NCI-H187 (cell line): ENCODE data around the gene EFCAB6.

Experiments used
- DNase-seq, 2 experiments: peaks; one replicate each; lab custom pipeline; 2025; lab: John Stamatoyannopoulos, UW

EFCAB6 gene

DNA sequence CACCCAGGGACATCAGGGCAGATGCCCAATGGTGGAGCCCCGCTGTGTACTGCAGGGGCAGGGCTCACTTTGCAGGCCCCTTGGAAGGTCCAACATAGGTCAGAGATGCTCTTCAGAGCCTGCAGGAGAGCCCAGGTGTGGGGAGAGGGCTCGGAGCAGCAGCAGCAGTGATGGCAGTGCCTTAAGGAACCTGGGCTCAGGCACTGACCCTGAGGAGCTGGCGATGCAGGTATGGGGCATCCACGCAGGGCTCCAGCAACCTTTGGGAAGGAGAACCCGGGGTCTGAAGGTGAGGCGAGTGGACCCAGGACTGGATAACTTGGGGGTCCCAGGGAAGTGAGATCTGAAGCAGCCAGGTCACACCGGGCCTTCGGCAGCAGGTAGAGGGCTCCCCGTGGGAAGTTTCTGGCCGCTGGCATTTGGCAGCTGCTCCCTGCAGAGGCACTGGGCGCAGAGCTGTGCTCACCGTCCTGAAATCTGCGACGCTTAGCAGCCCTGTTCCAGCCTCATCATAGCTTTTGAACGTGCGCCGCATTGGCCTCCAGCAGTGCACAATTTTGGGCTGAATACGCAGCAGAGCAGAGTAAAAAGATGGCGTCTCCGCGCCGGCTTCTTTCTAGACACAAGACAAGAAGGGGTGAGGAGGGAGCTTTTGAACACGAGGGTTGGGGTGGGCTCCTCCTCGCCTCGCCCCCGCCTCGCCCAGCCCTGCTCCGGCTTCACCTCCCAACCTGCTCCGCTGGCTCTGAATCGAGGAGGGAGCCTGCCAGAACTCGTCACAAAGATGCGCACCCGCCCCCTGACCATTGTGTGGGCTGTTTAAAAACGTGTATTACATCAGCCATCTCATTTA is 281.5 kb downstream of the EFCAB6 start:
- no peak for DNase-seq

GRCh38 chr22:43529934-43530333 is 282.2 kb downstream of the EFCAB6 start:
- no peak for DNase-seq

DNA sequence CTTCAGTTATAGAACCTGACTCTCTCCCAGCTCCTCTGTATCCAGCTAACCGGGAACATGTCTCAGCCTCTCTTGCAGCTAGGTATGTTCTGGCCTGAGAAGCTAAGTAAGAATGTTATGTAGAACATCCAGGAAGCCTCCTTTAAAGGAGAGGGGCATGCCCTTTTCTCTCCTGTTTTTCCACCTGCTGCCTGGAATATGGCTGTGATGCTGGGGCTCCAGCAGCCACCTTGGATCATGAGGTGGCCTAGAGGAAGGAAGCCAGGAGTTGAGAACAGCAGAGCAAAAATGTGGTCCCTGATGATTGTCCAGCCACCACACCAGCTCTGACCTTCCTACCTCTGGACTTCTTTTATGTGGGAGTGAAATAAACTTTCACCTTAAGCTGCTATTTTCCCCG is 282.6 kb downstream of the EFCAB6 start:
- no peak for DNase-seq

GRCh38 chr22:43528601-43529360 is 283.3 kb downstream of the EFCAB6 start:
- DNase-seq, result no peak

GRCh38 chr22:43526946-43527345 is 285.2 kb downstream of the EFCAB6 start:
- DNase-seq, result no peak

GRCh38 chr22:43526117-43526655 is 285.9 kb downstream of the EFCAB6 start:
- DNase-seq, result no peak

DNA sequence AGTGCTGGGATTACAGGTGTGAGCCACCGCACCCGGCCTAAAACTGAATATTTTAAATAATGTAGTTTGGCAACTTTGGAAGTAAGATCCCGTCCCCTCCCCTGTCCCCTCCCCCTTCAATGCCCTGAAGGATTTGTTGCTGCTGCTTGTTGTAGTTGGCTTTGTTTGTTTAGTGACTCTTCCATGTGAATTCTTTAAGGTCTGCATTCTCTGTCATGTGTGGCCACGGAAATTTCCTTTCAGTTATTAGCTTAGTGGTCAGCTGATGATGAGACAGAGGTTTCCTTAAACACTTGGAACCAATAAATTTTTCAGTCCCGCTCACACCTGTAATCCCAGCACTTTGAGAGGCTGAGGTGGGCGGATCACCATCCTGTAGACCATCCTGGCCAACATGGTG is 290.4 kb downstream of the EFCAB6 start:
- DNase-seq, result no peak

GRCh38 chr22:43520632-43521039 is 291.5 kb downstream of the EFCAB6 start:
- DNase-seq, result no peak

DNA sequence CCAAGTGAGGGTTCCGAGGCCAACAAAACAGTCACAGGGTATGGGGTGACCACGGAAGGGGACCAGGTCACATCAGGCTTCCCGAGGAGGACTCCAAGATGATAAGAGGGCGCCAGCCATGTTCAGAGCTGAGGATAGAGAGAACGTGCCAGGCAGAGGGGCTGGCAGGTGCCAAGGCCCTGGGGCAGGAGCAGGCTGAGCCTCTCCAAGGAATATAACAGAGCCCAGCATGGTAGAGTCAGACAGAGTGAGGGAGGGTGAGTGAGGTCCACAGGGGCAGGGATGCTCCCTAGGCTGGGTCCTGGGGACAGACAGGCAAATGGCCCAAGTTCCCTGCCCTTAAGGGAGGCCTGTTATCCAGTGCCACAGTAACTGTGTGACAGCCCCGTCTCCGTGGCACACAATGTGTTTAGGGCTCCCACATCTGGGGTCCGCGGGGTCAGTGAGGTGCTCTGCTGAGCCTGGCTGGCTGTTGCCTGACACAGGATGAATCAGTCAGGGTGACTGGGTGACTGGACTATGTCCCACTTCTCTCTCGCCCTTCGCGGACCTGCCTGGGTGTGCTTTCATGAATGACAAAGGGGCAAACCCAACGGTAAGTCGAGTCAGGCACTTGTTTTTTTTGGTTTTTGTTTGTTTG is 295.0 kb downstream of the EFCAB6 start:
- DNase-seq, result no peak

DNA sequence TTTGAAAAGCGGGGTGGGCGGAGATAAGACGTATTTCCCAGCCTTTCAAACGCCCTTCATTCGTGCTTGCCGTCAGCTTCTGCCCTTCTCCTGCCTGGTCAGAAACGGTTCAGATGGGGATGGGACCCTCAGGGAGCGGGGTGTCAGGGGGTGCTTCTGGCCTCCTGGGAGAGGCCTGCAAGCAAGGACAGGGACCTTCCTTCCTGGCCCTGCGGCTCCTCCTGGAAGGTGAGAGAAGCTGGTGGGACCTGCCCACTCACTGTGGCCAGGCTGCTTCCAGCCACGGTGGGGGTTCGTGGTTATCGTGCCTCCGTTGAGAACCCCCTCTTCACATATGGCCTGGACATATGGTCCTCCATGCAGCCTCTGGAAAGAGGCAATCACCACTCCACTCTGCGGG is 295.7 kb downstream of the EFCAB6 start:
- no peak for DNase-seq

DNA sequence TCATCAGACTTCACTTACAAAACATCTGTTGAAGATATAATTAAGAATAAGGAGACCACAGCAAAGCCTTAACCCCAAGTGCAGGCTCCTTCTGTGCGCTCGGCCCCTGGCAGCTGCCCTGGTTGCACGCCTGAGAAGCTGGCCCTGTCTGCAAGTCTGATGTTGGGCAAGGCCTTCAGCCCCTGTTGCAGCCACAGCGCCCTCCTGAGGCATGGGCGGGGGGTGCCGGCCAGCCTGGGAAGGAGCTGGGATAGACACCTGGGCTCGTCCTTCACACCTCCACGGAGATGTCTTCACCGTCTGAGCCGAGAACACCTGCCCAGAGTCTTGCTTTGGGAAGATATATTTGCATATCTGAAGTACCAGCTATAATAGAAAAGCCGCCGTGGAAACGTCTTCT is 296.2 kb downstream of the EFCAB6 start:
- no peak for DNase-seq

- no peak for DNase-seq
These were observed 296.7 kb downstream of the EFCAB6 start for GRCh38 chr22:43515411-43515810.

DNA sequence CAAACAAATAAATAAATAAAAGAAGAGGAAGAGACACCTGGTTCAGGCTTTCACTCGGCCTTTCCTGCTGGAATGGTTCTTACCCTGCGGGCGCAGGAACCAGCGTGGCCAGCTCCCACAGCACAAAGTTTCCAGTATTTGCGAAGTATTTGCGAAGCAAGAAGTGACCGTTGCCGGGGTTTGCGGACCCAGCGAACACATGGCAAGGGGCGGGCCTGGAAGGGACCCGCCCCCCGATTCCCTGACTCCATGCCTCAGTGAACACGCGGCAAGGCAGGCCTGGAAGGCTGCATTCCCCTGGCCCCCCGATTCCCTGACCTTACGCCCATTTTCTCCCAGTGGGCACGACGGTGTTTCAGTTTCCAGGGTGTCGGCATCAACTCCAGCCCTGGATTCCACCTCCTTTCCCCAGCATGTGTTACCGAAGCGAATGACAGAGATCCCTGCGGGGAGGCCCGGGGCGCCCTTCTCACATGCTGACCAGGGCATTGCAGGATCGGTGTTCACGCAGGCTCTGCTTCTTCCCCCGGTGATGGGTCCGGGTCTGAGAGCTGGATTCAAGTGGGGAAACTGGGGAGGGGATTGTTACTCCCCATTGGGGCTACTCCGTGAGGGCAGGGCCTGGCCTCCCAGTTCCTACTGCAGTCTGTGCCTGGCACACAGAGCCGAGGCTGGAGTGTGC is 297.5 kb downstream of the EFCAB6 start:
- DNase-seq, result no peak

DNA sequence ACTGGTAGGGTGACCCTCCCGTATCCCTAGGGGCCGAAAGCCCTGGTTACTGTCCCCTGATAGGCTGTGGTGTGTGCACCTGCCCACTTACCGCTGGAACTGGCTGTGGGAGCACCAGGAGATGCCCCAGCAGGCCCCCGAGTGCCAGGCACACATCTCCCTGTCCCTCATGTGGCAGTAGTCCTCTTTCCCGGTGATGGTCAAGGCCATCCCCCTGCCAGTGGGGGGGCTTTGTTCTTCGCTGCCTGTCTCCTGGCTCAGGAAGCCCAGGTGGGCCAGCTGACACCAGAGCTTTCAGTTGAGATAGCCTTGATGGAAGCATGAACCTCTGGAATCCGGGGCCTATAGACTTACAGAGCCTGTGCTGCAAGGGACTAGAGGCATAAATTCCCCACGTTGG is 299.8 kb downstream of the EFCAB6 start:
- no peak for DNase-seq

- no peak for DNase-seq
These were observed 300.7 kb downstream of the EFCAB6 start for GRCh38 chr22:43511276-43511910.

DNA sequence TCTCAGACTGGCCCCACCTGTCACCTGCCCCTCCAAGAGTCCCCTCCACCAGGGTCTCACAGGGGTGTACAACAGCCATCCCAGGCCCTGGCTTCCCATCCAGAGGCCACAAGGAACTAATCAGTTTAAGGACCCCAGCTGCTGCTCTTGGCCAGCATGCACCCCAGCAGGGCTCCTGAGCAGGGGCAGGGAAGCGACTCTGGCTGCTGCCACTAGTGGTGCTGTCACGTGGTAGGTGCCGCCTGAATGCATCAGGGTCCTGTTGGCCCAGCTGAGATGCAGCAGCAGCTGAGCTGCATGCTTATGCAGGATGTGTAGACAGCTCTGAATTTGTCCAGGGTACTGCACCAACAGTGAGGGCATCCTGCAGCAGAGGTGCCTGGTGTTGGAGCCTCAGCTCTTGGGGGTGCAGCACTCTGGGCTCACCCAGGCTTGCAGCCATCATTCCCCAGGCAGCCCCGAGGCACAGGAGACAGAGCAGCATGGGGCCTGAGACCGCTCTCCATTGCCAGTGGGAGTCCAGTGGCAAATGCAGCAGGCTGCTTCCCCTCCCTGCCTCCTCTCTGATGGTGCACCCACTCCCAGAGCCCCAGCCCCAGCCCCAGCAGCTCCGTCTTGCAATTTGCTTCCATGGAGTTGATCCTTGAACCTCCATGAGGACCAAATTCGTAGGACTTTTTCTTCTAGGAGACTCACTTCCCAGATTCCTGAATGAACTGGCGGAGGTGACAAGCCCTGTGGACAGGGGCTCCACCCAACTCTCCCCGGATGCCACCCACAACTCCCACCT is 301.6 kb downstream of the EFCAB6 start:
- DNase-seq, result no peak

- no peak for DNase-seq
These were observed 302.8 kb downstream of the EFCAB6 start for GRCh38 chr22:43509337-43509736.

- DNase-seq, result no peak
These were observed 303.6 kb downstream of the EFCAB6 start for GRCh38 chr22:43508489-43508888.

DNA sequence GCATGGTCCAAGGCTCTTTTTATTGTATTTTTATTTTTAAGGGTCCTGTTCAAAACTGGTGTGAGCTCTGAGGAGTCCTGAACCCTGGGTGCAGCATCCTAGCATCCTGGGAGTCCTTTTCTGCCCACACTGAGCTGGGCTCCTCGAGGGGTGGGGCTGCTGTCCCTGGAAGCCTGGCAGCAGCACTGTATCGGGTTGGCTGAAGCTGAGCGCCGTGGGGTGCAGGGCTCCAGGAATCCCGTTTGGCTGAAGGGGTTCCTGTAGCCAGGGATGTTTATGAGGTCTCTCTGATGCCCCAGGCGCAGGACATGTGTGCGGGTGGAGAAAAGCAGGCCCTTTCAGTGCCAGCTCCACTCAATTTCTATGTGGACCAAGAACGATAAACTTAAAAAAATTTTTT is 304.9 kb downstream of the EFCAB6 start:
- no peak for DNase-seq

GRCh38 chr22:43506487-43506886 is 305.6 kb downstream of the EFCAB6 start:
- DNase-seq, result no peak

DNA sequence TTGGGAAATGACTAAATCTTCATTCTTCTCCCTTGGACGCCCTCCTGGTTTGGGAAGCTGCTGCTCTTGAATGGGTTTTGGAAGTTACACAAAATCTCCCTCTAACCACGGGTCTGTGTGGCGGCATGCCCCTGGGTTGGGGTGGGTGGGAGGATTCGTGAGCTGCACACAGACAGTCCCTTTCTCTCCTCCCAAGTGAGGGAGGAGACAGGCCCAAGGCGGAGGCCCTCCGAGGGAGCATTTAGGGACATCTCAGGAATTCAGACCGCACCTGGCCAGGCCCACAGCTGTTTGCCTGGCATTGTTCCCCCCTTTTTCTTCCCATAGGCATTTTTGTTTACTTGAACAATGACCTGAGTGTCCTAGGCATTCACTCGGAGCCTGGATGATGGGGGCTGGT is 306.2 kb downstream of the EFCAB6 start:
- DNase-seq, result no peak
